Measurements from ENCODE around the gene C15orf39. TPM values are rescaled to one million over a fixed set of nuclear protein-coding genes. Genes with fewer than 3 reads are reported as not detected.
A peak's percentile ranks its signal among the peaks of the same experiment; 100 is the strongest.

The C15orf39 gene
- total and polyA plus RNA-seq, 2 experiments from 2014 or later: 5.1 to 12.5 TPM

GRCh38 chr15:75171408-75171807, 30.3 kb upstream of the C15orf39 start:
- Histone ChIP-seq H3K4me3 (no peak overlapping the region), H3K79me2 (ENCODE audit: insufficient read depth) (no peaks in the 10 kb centered on the region), H3K27me3 (replicated peaks; ENCODE audit: insufficient read depth) (no peaks in the 10 kb centered on the region), H3K4me1 (ENCODE audit: insufficient read depth) (peaks cover 42% of the 10 kb centered on the region), H3K27ac (peak overlapping the region; percentile 46), H3K9ac (no peak overlapping the region), H4K20me1 (ENCODE audit: insufficient read depth) (no peaks in the 10 kb centered on the region), H2AFZ (no peak overlapping the region), H3K9me3 (ENCODE audit: low read depth) (no peaks in the 10 kb centered on the region), H3K4me2 (ENCODE audit: unreplicated experiment) (no peak overlapping the region), H3F3A (ENCODE audit: insufficient read depth) (peaks cover 35% of the 10 kb centered on the region), H3K9me2 (ENCODE audit: insufficient read depth) (no peaks in the 10 kb centered on the region), H3K36me3 (ENCODE audit: low read depth) (no peaks in the 10 kb centered on the region)
- WGBS, 2 experiments (ENCODE audit: low coverage in 1 of 2, low lambda C conversion rate in 2 of 2, missing lambda C conversion rate in 2 of 2): 12 to 30% methylated on average over 5 of the region's 5 CpGs
- DNase-seq: peak; percentile 85
- in situ Hi-C loops (cut with MboI): no loop called here
- TF ChIP-seq EZH2 (IDR thresholded peaks at IDR 0.05; ENCODE audit: insufficient read depth, poor library complexity, severe bottlenecking) (no peak), EZH2phosphoT487 (IDR thresholded peaks at IDR 0.05; ENCODE audit: insufficient read depth, low read depth) (no peak)

GRCh38 chr15:75172284-75172820, 29.3 kb upstream of the C15orf39 start:
- H3K9me3 ChIP-seq (ENCODE audit: low read depth): no peaks in the 10 kb centered on the region
- TF ChIP-seq EZH2phosphoT487 (IDR thresholded peaks at IDR 0.05; ENCODE audit: insufficient read depth, low read depth): no peak
- TF ChIP-seq EZH2 (IDR thresholded peaks at IDR 0.05; ENCODE audit: insufficient read depth, poor library complexity, severe bottlenecking): no peak
- peaks cover 41% of the 10 kb centered on the region for H3K4me1 ChIP-seq (ENCODE audit: insufficient read depth)
- H3K79me2 ChIP-seq (ENCODE audit: insufficient read depth): no peaks in the 10 kb centered on the region
- H3K4me2 ChIP-seq (ENCODE audit: unreplicated experiment): no peak overlapping the region
- H3K9me2 ChIP-seq (ENCODE audit: insufficient read depth): no peaks in the 10 kb centered on the region
- no peak overlapping the region for H3K27ac ChIP-seq
- H2AFZ ChIP-seq: no peak overlapping the region
- no peaks in the 10 kb centered on the region for H4K20me1 ChIP-seq (ENCODE audit: insufficient read depth)
- in situ Hi-C loops (cut with MboI): no loop called here
- H3K9ac ChIP-seq: no peak overlapping the region
- 92 to 94% methylated on average over 6 of the region's 6 CpGs for WGBS, 2 experiments (ENCODE audit: low coverage in 1 of 2, low lambda C conversion rate in 2 of 2, missing lambda C conversion rate in 2 of 2)
- no peak overlapping the region for H3K4me3 ChIP-seq
- H3K36me3 ChIP-seq (ENCODE audit: low read depth): no peaks in the 10 kb centered on the region
- H3F3A ChIP-seq (ENCODE audit: insufficient read depth): peaks cover 28% of the 10 kb centered on the region
- H3K27me3 ChIP-seq (replicated peaks; ENCODE audit: insufficient read depth): no peaks in the 10 kb centered on the region
- no peak for DNase-seq

GRCh38 chr15:75174102-75174501, 27.6 kb upstream of the C15orf39 start:
- no peaks in the 10 kb centered on the region for H3K27me3 ChIP-seq (replicated peaks; ENCODE audit: insufficient read depth)
- no peaks in the 10 kb centered on the region for H4K20me1 ChIP-seq (ENCODE audit: insufficient read depth)
- H3K79me2 ChIP-seq (ENCODE audit: insufficient read depth): no peaks in the 10 kb centered on the region
- peaks cover 34% of the 10 kb centered on the region for H3K4me1 ChIP-seq (ENCODE audit: insufficient read depth)
- H3K4me2 ChIP-seq (ENCODE audit: unreplicated experiment): no peak overlapping the region
- no peak overlapping the region for H3K4me3 ChIP-seq
- H3F3A ChIP-seq (ENCODE audit: insufficient read depth): peaks cover 21% of the 10 kb centered on the region
- TF ChIP-seq EZH2 (IDR thresholded peaks at IDR 0.05; ENCODE audit: insufficient read depth, poor library complexity, severe bottlenecking): no peak
- 90 to 99% methylated on average over 5 of the region's 5 CpGs for WGBS, 2 experiments (ENCODE audit: low coverage in 1 of 2, low lambda C conversion rate in 2 of 2, missing lambda C conversion rate in 2 of 2)
- no peak overlapping the region for H2AFZ ChIP-seq
- H3K36me3 ChIP-seq (ENCODE audit: low read depth): no peaks in the 10 kb centered on the region
- no peaks in the 10 kb centered on the region for H3K9me3 ChIP-seq (ENCODE audit: low read depth)
- in situ Hi-C loops (cut with MboI): no loop called here
- H3K27ac ChIP-seq: no peak overlapping the region
- DNase-seq: no peak
- H3K9ac ChIP-seq: no peak overlapping the region
- no peaks in the 10 kb centered on the region for H3K9me2 ChIP-seq (ENCODE audit: insufficient read depth)

DNA sequence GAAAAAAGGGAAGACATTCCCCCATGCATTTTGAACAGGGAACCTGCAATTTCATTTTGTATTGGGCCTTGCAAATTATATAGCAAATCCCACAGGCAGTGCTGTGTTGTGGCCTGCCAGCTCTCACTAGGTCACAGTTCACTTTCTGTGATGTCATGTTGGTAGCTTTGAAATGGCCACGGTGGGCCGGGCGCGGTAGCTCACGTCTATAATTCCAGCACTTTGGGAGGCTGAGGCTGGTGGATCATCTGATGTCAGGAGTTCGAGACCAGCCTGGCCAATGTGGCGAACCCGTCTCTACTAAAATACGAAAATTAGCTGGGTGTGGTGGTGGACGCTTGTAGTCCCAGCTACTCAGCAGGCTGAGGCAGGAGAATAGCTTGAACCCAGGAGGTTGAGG, 27.0 kb upstream of the C15orf39 start:
- Histone ChIP-seq H4K20me1 (ENCODE audit: insufficient read depth) (no peaks in the 10 kb centered on the region), H3K9me2 (ENCODE audit: insufficient read depth) (no peaks in the 10 kb centered on the region), H3K27me3 (replicated peaks; ENCODE audit: insufficient read depth) (no peaks in the 10 kb centered on the region), H3K9me3 (ENCODE audit: low read depth) (no peaks in the 10 kb centered on the region), H3K4me3 (no peak overlapping the region), H3K4me1 (ENCODE audit: insufficient read depth) (peaks cover 34% of the 10 kb centered on the region), H3K4me2 (ENCODE audit: unreplicated experiment) (no peak overlapping the region), H2AFZ (no peak overlapping the region), H3K9ac (no peak overlapping the region), H3K27ac (no peak overlapping the region), H3F3A (ENCODE audit: insufficient read depth) (peaks cover 24% of the 10 kb centered on the region), H3K79me2 (ENCODE audit: insufficient read depth) (no peaks in the 10 kb centered on the region), H3K36me3 (ENCODE audit: low read depth) (no peaks in the 10 kb centered on the region)
- in situ Hi-C loops (cut with MboI): no loop called here
- TF ChIP-seq EZH2phosphoT487 (IDR thresholded peaks at IDR 0.05; ENCODE audit: insufficient read depth, low read depth) (no peak), EZH2 (IDR thresholded peaks at IDR 0.05; ENCODE audit: insufficient read depth, poor library complexity, severe bottlenecking) (no peak)
- 91 to 95% methylated on average over 10 of the region's 10 CpGs for WGBS, 2 experiments (ENCODE audit: low coverage in 1 of 2, low lambda C conversion rate in 2 of 2, missing lambda C conversion rate in 2 of 2)
- no peak for DNase-seq

DNA sequence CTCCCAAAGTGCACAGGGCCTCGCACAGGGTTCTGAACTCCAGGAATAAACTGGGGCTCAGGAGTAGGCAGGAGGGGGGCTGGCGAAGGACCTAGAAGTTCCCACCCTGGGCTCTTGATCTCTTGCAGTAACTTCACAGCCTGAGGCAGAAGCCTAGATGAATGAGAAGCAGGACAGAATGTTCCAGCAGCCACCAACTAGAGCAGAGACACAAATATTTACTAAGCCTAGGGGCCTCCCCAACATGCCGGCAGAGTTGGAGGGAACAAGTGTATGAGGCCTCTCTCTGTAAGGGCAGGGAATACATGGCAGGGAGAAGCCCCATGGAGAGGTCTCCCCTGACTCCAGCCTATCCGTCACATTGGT, 25.3 kb upstream of the C15orf39 start:
- Histone ChIP-seq H3K4me2 (ENCODE audit: unreplicated experiment) (no peak overlapping the region), H3K36me3 (ENCODE audit: low read depth) (no peaks in the 10 kb centered on the region), H3F3A (ENCODE audit: insufficient read depth) (peaks cover 16% of the 10 kb centered on the region), H4K20me1 (ENCODE audit: insufficient read depth) (no peaks in the 10 kb centered on the region), H3K79me2 (ENCODE audit: insufficient read depth) (no peaks in the 10 kb centered on the region), H3K9ac (no peak overlapping the region), H3K9me3 (ENCODE audit: low read depth) (no peaks in the 10 kb centered on the region), H3K9me2 (ENCODE audit: insufficient read depth) (no peaks in the 10 kb centered on the region), H3K4me3 (no peak overlapping the region), H3K4me1 (ENCODE audit: insufficient read depth) (peaks cover 31% of the 10 kb centered on the region), H2AFZ (no peak overlapping the region), H3K27ac (no peak overlapping the region), H3K27me3 (replicated peaks; ENCODE audit: insufficient read depth) (no peaks in the 10 kb centered on the region)
- DNase-seq: no peak
- 88 to 90% methylated on average over 4 of the region's 4 CpGs for WGBS, 2 experiments (ENCODE audit: low coverage in 1 of 2, low lambda C conversion rate in 2 of 2, missing lambda C conversion rate in 2 of 2)
- in situ Hi-C loops (cut with MboI): no loop called here
- no peak for TF ChIP-seq EZH2 (IDR thresholded peaks at IDR 0.05; ENCODE audit: insufficient read depth, poor library complexity, severe bottlenecking)
- TF ChIP-seq EZH2phosphoT487 (IDR thresholded peaks at IDR 0.05; ENCODE audit: insufficient read depth, low read depth): no peak

All from GM23248 (cell line).